Ramos (cell line): ENCODE measurements around the gene FAM184B.

Source experiments
- in situ Hi-C: fragments of 300-500 bp; cut with MboI; formaldehyde crosslinking; loops from one replicate; pipeline ENCODE4 v1.14.3; 2022; ENCODE audit warnings: low sequenced_read_pairs; ENCODE audit not compliant: unreplicated experiment

FAM184B gene

GRCh38 chr4:17781300-17782287 is at the start of gene FAM184B:
Gene FAM184B, minus strand, starts transcription at chr4:17781621. Its CDS starts 322 bp downstream, at chr4:17781299.
- in situ Hi-C loops, result no loop called here

GRCh38 chr4:17823871-17824669 is 42.6 kb upstream of the FAM184B start:
- in situ Hi-C loops, result loop anchor here (10.0 kb wide), 1 partner anchor 201 kb away; the partner anchor contains the start of gene LCORL

GRCh38 chr4:17817027-17817426 is 35.6 kb upstream of the FAM184B start:
- in situ Hi-C loops, result loop anchor here (10.0 kb wide), 1 partner anchor 242 kb away; the partner anchor contains the start of gene LAP3

GRCh38 chr4:17816142-17816541 is 34.7 kb upstream of the FAM184B start:
- in situ Hi-C loops, result loop anchor here (10.0 kb wide), 1 partner anchor 241 kb away; the partner anchor contains the start of gene LAP3

- in situ Hi-C loops, result loop anchor here (10.0 kb wide), 1 partner anchor 239 kb away; the partner anchor contains the start of gene LAP3
Measured at GRCh38 chr4:17814140-17814539, 32.7 kb upstream of the FAM184B start.

GRCh38 chr4:17812801-17813200 is 31.4 kb upstream of the FAM184B start:
- in situ Hi-C loops, result loop anchor here (10.0 kb wide), 1 partner anchor 238 kb away; the partner anchor contains the start of gene LAP3

- in situ Hi-C loops, result loop anchor here (10.0 kb wide), 1 partner anchor 237 kb away; the partner anchor contains the start of gene LAP3
Measured at GRCh38 chr4:17812125-17812524, 30.7 kb upstream of the FAM184B start.

GRCh38 chr4:17811078-17811603 is 29.7 kb upstream of the FAM184B start:
- in situ Hi-C loops, result loop anchor here (10.0 kb wide), 1 partner anchor 236 kb away; the partner anchor contains the start of gene LAP3

- in situ Hi-C loops, result loop anchor here (10.0 kb wide), 1 partner anchor 236 kb away; the partner anchor contains the start of gene LAP3
Measured at GRCh38 chr4:17810260-17811077, 29.0 kb upstream of the FAM184B start, which contains the start of the genes DCAF16 and NCAPG. Gene DCAF16, minus strand, starts transcription at chr4:17810757. Its CDS starts 6,616 bp downstream, at chr4:17804141. Gene NCAPG, plus strand, starts transcription at chr4:17810979. Its CDS starts 99 bp downstream, at chr4:17811078.

- in situ Hi-C loops, result loop anchor here (10.0 kb wide), 2 partner anchors 235 to 255 kb away; partner anchors contain the start of gene LAP3
Measured at GRCh38 chr4:17809667-17810066, 28.2 kb upstream of the FAM184B start.

- in situ Hi-C loops, result loop anchor here (10.0 kb wide), 1 partner anchor 253 kb away; no protein-coding TSS in a partner anchor
Measured at GRCh38 chr4:17807446-17807845, 26.0 kb upstream of the FAM184B start.

- in situ Hi-C loops, result loop anchor here (10.0 kb wide), 1 partner anchor 251 kb away; no protein-coding TSS in a partner anchor
Measured at GRCh38 chr4:17805580-17806155, 24.2 kb upstream of the FAM184B start.

- in situ Hi-C loops, result no loop called here
Measured at GRCh38 chr4:17797808-17798207, 16.4 kb upstream of the FAM184B start.

- in situ Hi-C loops, result no loop called here
Measured at GRCh38 chr4:17794730-17795129, 13.3 kb upstream of the FAM184B start.

- in situ Hi-C loops, result no loop called here
Measured at GRCh38 chr4:17788956-17789355, 7.5 kb upstream of the FAM184B start.

- in situ Hi-C loops, result no loop called here
Measured at GRCh38 chr4:17787315-17787714, 5.9 kb upstream of the FAM184B start.

- in situ Hi-C loops, result no loop called here
Measured at GRCh38 chr4:17786567-17786966, 5.1 kb upstream of the FAM184B start.

GRCh38 chr4:17785858-17786257 is 4.4 kb upstream of the FAM184B start:
- in situ Hi-C loops, result no loop called here
